Testis (tissue), 2 donors: ENCODE results near the gene SH3BP1.

Experiments used
- POLR2A ChIP-seq: fragments of 450-650 bp; IDR thresholded peaks from one replicate; pipeline ENCODE4 v1.6.1; 2017; ENCODE audit warnings: antibody characterized with exemption, mild to moderate bottlenecking, moderate library complexity
- TF ChIP-seq, protein P1 (sequence below), 3 experiments: fragments of 450-650 bp in 2 of 3; fragments of 200-600 bp in 1 of 3; sonication (generic) in 1 of 3; IDR thresholded peaks; one replicate each; pipeline ENCODE4 v1.5.1; 2016 to 2019; ENCODE audit warnings: antibody characterized with exemption in 3 of 3, mild to moderate bottlenecking in 2 of 3, moderate library complexity in 1 of 3

DNA sequence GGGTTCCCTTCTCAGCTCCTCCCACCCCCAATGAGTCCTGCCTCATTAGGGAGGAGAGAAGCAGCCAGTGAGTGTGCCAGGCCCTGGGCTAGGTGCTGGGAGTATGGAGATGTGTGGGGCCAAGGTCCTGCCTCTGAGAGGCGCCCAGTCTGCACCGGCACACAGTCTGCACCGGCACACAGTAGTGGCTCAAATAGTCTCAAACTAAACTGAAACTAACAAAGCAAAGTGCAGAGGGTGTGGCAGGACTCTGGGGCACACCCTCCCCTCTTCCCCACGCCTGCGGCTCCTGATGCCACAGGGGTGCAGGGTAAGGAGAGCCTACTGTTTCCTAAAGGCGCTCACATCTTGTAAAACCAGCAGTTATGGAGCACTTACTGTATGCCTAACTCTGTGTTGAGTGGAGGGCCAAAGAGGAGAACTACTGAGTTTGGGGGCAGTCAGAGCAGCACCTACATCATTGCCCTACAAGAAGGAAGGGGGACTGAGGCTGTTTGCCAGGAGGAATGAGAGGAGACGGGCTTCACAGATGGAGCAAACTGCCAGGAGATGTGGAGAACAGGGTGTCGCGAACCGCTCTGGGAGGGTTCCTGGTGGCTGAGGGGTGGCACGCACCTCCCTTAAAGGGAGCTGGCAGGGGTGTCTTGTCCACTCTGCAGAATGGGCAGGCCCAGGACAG, 939 bp upstream of the SH3BP1 start:
- TF ChIP-seq, protein P1, sequence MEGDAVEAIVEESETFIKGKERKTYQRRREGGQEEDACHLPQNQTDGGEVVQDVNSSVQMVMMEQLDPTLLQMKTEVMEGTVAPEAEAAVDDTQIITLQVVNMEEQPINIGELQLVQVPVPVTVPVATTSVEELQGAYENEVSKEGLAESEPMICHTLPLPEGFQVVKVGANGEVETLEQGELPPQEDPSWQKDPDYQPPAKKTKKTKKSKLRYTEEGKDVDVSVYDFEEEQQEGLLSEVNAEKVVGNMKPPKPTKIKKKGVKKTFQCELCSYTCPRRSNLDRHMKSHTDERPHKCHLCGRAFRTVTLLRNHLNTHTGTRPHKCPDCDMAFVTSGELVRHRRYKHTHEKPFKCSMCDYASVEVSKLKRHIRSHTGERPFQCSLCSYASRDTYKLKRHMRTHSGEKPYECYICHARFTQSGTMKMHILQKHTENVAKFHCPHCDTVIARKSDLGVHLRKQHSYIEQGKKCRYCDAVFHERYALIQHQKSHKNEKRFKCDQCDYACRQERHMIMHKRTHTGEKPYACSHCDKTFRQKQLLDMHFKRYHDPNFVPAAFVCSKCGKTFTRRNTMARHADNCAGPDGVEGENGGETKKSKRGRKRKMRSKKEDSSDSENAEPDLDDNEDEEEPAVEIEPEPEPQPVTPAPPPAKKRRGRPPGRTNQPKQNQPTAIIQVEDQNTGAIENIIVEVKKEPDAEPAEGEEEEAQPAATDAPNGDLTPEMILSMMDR (IDR thresholded peaks at IDR 0.05) = no peak
- no peak for TF ChIP-seq POLR2A
